HG03521 (cell line): ENCODE measurements around the gene KIAA0040.
"Not testable (repeated sequence)": the region's sequence is repeated elsewhere in the genome, so short reads cannot be mapped to it uniquely, and the experiment has no call there.

Experiments used
- ATAC-seq: cut with Tn5 transposase; IDR thresholded peaks from one replicate; pipeline ENCODE4 v1.9.1; 2021; ENCODE audit warnings: mild to moderate bottlenecking, moderate library complexity; ENCODE audit not compliant: unreplicated experiment

The KIAA0040 gene

GRCh38 chr1:175108331-175108820 lies 84.2 kb downstream of the KIAA0040 start:
- ATAC-seq, result not testable (repeated sequence)
